Vagina (tissue), 2 donors: ENCODE data around the gene PFDN1. TPM values are rescaled to one million over a fixed set of nuclear protein-coding genes. Genes with fewer than 3 reads are reported as not detected.

Source experiments
- DNase-seq, 2 donors: peaks; one replicate each; pipeline ENCODE4 v3.0.0-alpha.2; 2017; ENCODE audit errors: extremely low spot score in 2 of 2
- H3K27ac ChIP-seq: fragments of 200-600 bp; sonication (generic); one replicate; pipeline ENCODE4 v1.5.1; 2019
- H3K27me3 ChIP-seq: fragments of 200-600 bp; sonication (generic); one replicate; pipeline ENCODE4 v1.5.1; 2019
- H3K36me3 ChIP-seq, 2 donors: fragments of 200-600 bp; sonication (generic); one replicate each; pipeline ENCODE4 v1.5.1; 2017 to 2019
- H3K4me1 ChIP-seq: fragments of 200-600 bp; sonication (generic); one replicate; pipeline ENCODE4 v1.5.1; 2019
- H3K4me3 ChIP-seq, 2 donors: fragments of 200-600 bp; sonication (generic); 1 replicate in 1 of 2; 2 replicates in 1 of 2; pipeline ENCODE4 v1.5.1; 2016 to 2019
- H3K9me3 ChIP-seq: fragments of 200-600 bp; sonication (generic); one replicate; pipeline ENCODE4 v1.5.1; 2019
- POLR2A ChIP-seq, 2 donors: fragments of 450-650 bp; IDR thresholded peaks; one replicate each; pipeline ENCODE4 v1.6.1; 2017; ENCODE audit warnings: antibody characterized with exemption in 2 of 2, mild to moderate bottlenecking in 2 of 2, moderate library complexity in 2 of 2
- POLR2AphosphoS5 ChIP-seq, 2 donors: sonication (generic); formaldehyde crosslinking; IDR thresholded peaks; one replicate each; pipeline ENCODE4 v1.9.0; 2017; ENCODE audit warnings: antibody characterized with exemption in 2 of 2, mild to moderate bottlenecking in 2 of 2, low read depth in 1 of 2; ENCODE audit not compliant: insufficient read depth in 1 of 2
- intact Hi-C: fragments of 100-400 bp; cut with DNase I; formaldehyde crosslinking; loops from one replicate; pipeline ENCODE4 v1.15.1; 2023
- total RNA-seq: library from RNA; depleted of rRNA; stranded (reverse); fragments of >200 nt; gene quantifications from one replicate; pipeline ENCODE4 v1.2.3, GENCODE V29; 2016
- TF ChIP-seq, protein P1 (sequence below), 3 experiments: fragments of 450-650 bp in 2 of 3; fragments of 200-600 bp in 1 of 3; sonication (generic) in 1 of 3; IDR thresholded peaks; one replicate each; pipeline ENCODE4 v1.5.1; 2017 to 2019; ENCODE audit warnings: antibody characterized with exemption in 3 of 3, mild to moderate bottlenecking in 2 of 3, moderate library complexity in 2 of 3

The PFDN1 gene
- total RNA-seq, 1 donor from 2014 or later = 94.8 TPM

DNA sequence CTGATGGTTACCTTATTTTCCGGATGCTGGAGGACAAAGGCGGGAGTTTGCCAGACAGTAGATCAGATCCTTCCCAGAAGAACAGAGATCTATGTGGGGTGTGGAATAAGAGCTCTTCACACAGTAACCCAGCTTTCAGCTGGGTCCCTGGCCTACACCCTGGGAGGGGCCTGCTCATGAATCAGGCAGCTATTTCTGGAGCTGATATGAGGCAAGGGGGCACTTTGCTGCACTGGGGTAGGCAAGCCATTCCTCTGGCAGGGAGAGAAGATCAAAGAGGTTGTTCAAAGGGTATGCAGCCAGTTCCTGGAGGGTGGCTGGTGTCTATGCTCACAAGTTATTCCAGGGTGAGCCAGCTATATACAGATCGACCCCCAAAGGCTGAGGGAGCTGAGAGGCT is 79.3 kb downstream of the PFDN1 start:
- Histone ChIP-seq H3K36me3 (no peaks in the 10 kb centered on the region), H3K27me3 (no peaks in the 10 kb centered on the region), H3K4me1 (peaks cover 7% of the 10 kb centered on the region), H3K4me3 (no peak overlapping the region), H3K9me3 (no peaks in the 10 kb centered on the region), H3K27ac (no peak overlapping the region)
- DNase-seq = no peak
- no peak for TF ChIP-seq POLR2A (IDR thresholded peaks at IDR 0.05)
- TF ChIP-seq, protein P1, sequence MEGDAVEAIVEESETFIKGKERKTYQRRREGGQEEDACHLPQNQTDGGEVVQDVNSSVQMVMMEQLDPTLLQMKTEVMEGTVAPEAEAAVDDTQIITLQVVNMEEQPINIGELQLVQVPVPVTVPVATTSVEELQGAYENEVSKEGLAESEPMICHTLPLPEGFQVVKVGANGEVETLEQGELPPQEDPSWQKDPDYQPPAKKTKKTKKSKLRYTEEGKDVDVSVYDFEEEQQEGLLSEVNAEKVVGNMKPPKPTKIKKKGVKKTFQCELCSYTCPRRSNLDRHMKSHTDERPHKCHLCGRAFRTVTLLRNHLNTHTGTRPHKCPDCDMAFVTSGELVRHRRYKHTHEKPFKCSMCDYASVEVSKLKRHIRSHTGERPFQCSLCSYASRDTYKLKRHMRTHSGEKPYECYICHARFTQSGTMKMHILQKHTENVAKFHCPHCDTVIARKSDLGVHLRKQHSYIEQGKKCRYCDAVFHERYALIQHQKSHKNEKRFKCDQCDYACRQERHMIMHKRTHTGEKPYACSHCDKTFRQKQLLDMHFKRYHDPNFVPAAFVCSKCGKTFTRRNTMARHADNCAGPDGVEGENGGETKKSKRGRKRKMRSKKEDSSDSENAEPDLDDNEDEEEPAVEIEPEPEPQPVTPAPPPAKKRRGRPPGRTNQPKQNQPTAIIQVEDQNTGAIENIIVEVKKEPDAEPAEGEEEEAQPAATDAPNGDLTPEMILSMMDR (IDR thresholded peaks at IDR 0.05) = no peak
- no peak for TF ChIP-seq POLR2AphosphoS5 (IDR thresholded peaks at IDR 0.05; ENCODE audit: insufficient read depth in 1 of 2, low read depth in 1 of 2)
- intact Hi-C loops = no loop called here

- no peak for TF ChIP-seq POLR2A (IDR thresholded peaks at IDR 0.05)
- no peak for TF ChIP-seq POLR2AphosphoS5 (IDR thresholded peaks at IDR 0.05; ENCODE audit: insufficient read depth in 1 of 2, low read depth in 1 of 2)
- TF ChIP-seq, protein P1 (IDR thresholded peaks at IDR 0.05) = no peak
- Histone ChIP-seq H3K36me3 (no peaks in the 10 kb centered on the region), H3K27me3 (no peaks in the 10 kb centered on the region), H3K9me3 (no peaks in the 10 kb centered on the region), H3K27ac (no peak overlapping the region), H3K4me3 (no peak overlapping the region), H3K4me1 (peaks cover 7% of the 10 kb centered on the region)
- DNase-seq = no peak
- intact Hi-C loops = no loop called here
Observed at GRCh38 chr5:140222416-140222815, 80.5 kb downstream of the PFDN1 start.

GRCh38 chr5:140221697-140222223 is 81.1 kb downstream of the PFDN1 start:
- Histone ChIP-seq H3K27me3 (no peaks in the 10 kb centered on the region), H3K9me3 (no peaks in the 10 kb centered on the region), H3K27ac (no peak overlapping the region), H3K36me3 (no peaks in the 10 kb centered on the region), H3K4me3 (no peak overlapping the region), H3K4me1 (peaks cover 7% of the 10 kb centered on the region)
- TF ChIP-seq, protein P1 (IDR thresholded peaks at IDR 0.05) = no peak
- TF ChIP-seq POLR2A (IDR thresholded peaks at IDR 0.05) (no peak), POLR2AphosphoS5 (IDR thresholded peaks at IDR 0.05; ENCODE audit: insufficient read depth in 1 of 2, low read depth in 1 of 2) (no peak)
- DNase-seq = no peak
- intact Hi-C loops = no loop called here

DNA sequence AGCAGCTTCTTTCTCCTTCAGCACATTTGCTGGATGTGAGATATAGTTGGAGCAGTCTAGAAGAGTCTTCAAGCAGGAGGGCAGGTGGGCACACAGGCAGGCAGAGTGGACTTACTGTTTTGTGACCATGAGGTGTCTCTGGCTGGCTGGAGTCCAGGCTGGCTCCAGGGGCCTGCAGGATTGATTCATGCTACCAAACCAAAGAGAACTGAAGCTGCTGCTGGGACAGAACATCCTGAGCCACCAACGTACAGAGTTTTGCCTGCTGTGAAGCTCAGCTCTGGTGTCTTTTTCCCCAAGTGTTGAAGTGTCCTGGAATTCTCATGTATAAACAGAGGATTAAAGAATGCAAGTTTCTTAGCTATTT is 82.2 kb downstream of the PFDN1 start:
- TF ChIP-seq POLR2A (IDR thresholded peaks at IDR 0.05) (no peak), POLR2AphosphoS5 (IDR thresholded peaks at IDR 0.05; ENCODE audit: insufficient read depth in 1 of 2, low read depth in 1 of 2) (no peak)
- TF ChIP-seq, protein P1 (IDR thresholded peaks at IDR 0.05) = no peak
- DNase-seq = no peak
- Histone ChIP-seq H3K27ac (no peak overlapping the region), H3K9me3 (no peaks in the 10 kb centered on the region), H3K4me1 (peaks cover 7% of the 10 kb centered on the region), H3K36me3 (no peaks in the 10 kb centered on the region), H3K27me3 (no peaks in the 10 kb centered on the region), H3K4me3 (no peak overlapping the region)
- intact Hi-C loops = no loop called here

GRCh38 chr5:140220032-140220697 is 82.7 kb downstream of the PFDN1 start:
- Histone ChIP-seq H3K36me3 (no peaks in the 10 kb centered on the region), H3K9me3 (no peaks in the 10 kb centered on the region), H3K27ac (no peak overlapping the region), H3K4me3 (no peak overlapping the region), H3K27me3 (no peaks in the 10 kb centered on the region), H3K4me1 (peaks cover 7% of the 10 kb centered on the region)
- TF ChIP-seq, protein P1 (IDR thresholded peaks at IDR 0.05) = no peak
- TF ChIP-seq POLR2A (IDR thresholded peaks at IDR 0.05) = no peak
- TF ChIP-seq POLR2AphosphoS5 (IDR thresholded peaks at IDR 0.05; ENCODE audit: insufficient read depth in 1 of 2, low read depth in 1 of 2) = no peak
- no peak for DNase-seq
- intact Hi-C loops = no loop called here
